Activated CD8-positive, alpha-beta memory T cell treated with anti-CD3 and anti-CD28 coated beads for 36 hours (primary cell): ENCODE results near the gene CHCHD2. TPM values are rescaled to one million over a fixed set of nuclear protein-coding genes. Genes with fewer than 3 reads are reported as not detected.

Experiments
- total RNA-seq, 2 experiments: library from RNA; stranded (reverse); gene quantifications; one replicate each; pipeline ENCODE4 v1.2.3, GENCODE V29; 2021

CHCHD2 gene
- total RNA-seq, 2 experiments from 2014 or later = 665 to 666 TPM

Other genes starting within 250 kb of the CHCHD2 start
- not detected for gene SEPTIN14, start 243.7 kb downstream of the CHCHD2 start, total RNA-seq
- 1 to 10 TPM; 1.3 to 1.7 TPM for gene ZNF713, start 219.0 kb downstream of the CHCHD2 start, total RNA-seq
- gene MRPS17, start 154.6 kb downstream of the CHCHD2 start, total RNA-seq = 10 to 100 TPM; 37.8 to 38.6 TPM
- 10 to 100 TPM; 46.4 to 46.5 TPM for gene NIPSNAP2, start 141.9 kb downstream of the CHCHD2 start, total RNA-seq
- gene PSPH, start 55.0 kb downstream of the CHCHD2 start, total RNA-seq = 10 to 100 TPM; 36.6 to 39.5 TPM
- 100 to 1,000 TPM; 343 to 345 TPM for gene CCT6A, start 54.7 kb downstream of the CHCHD2 start, total RNA-seq
- 100 to 1,000 TPM; 144 to 145 TPM for gene SUMF2, start 42.2 kb downstream of the CHCHD2 start, total RNA-seq
- gene PHKG1, start 13.5 kb downstream of the CHCHD2 start, total RNA-seq = 1 to 10 TPM; 1.3 to 1.6 TPM
- not detected for gene NUPR2, start 9.9 kb upstream of the CHCHD2 start, total RNA-seq